ENCODE data around the gene ZP2.
"Not testable (repeated sequence)": the region's sequence is repeated elsewhere in the genome, so short reads cannot be mapped to it uniquely, and the experiment has no call there.

The ZP2 gene

GRCh38 chr16:21161211-21161610 lies 50.2 kb downstream of the ZP2 start:
- no peak for DNase-seq (ENCODE audit: extremely low read depth, low read depth)
- no peak overlapping the region for H3K4me3 ChIP-seq (replicated peaks; ENCODE audit: low read depth, low read length)
- no peak for TF ChIP-seq CTCF (IDR thresholded peaks at IDR 0.05; ENCODE audit: low read depth, low read length, missing control alignments)

DNA sequence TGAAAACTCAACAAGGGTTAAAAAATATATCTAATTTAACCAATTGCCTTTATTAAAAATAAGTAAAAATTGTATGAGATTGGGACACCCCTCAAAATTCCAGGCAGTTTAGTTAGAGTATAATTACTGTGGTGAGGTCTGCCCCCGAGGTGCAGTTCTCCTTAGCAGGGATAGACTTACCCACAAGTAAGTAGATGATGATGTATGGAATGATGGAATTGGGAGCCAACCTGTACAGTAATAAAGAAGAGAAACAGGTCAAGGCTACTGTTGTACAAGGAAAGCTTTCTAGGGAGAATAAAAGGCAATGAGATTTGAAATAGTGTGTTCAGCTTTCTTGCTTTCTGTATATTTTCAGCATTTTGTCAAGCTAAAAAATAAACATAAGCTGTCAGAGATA lies 51.1 kb downstream of the ZP2 start:
- DNase-seq (ENCODE audit: extremely low read depth, low read depth) = no peak
- TF ChIP-seq CTCF (IDR thresholded peaks at IDR 0.05; ENCODE audit: low read depth, low read length, missing control alignments) = no peak
- H3K4me3 ChIP-seq (replicated peaks; ENCODE audit: low read depth, low read length) = no peak overlapping the region

DNA sequence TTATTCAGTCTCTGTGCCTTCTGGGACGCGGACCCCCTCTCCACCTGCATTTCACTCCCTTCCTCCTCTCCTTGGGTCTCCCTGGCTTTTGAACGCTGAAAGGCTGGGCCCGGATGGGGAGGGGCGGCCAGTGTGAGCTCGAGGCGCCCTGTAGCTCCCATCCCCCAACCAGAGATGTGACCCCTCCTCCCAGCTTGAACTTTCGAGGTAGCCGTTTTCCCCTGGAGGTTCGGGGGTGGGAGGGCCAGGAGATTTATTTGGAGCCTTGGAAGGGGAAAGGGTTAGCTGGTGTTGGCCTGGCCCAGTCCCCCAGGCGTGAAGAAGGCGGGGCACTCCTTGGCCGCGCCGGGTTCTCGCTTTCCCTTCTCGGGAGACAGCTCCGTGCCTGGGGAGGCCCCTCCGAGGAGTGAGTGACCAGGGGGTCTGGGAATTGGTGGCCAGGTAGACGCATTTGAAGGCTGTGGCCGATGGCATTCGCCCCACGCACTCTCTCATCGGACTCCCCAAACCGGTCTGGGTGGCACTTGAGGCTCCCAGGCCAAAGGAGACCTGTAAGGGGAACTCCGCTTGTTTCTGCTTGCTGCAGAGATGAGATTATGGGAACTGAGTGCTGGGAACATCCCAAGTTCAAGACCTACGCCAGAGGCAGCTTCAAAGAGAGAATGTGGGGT lies 52.0 kb downstream of the ZP2 start:
- DNase-seq (ENCODE audit: extremely low read depth, low read depth) = no peak
- no peak for TF ChIP-seq CTCF (IDR thresholded peaks at IDR 0.05; ENCODE audit: low read depth, low read length, missing control alignments)
- peak overlapping the region; percentile 64 for H3K4me3 ChIP-seq (replicated peaks; ENCODE audit: low read depth, low read length)

GRCh38 chr16:21158208-21159110 lies 52.9 kb downstream of the ZP2 start, which contains the start of gene LDAF1:
TSS of gene LDAF1 (plus strand) at chr16:21158674. CDS start at chr16:21161183, 2,509 bp downstream.
- H3K4me3 ChIP-seq (replicated peaks; ENCODE audit: low read depth, low read length) = peak within 1 kb of the TSS; percentile 64
- DNase-seq (ENCODE audit: extremely low read depth, low read depth) = no peak
- no peak for TF ChIP-seq CTCF (IDR thresholded peaks at IDR 0.05; ENCODE audit: low read depth, low read length, missing control alignments)

GRCh38 chr16:21157632-21158031 lies 53.7 kb downstream of the ZP2 start:
- no peak for DNase-seq (ENCODE audit: extremely low read depth, low read depth)
- no peak overlapping the region for H3K4me3 ChIP-seq (replicated peaks; ENCODE audit: low read depth, low read length)
- TF ChIP-seq CTCF (IDR thresholded peaks at IDR 0.05; ENCODE audit: low read depth, low read length, missing control alignments) = no peak

GRCh38 chr16:21156767-21157467 lies 54.5 kb downstream of the ZP2 start:
- peak; percentile 56 for DNase-seq (ENCODE audit: extremely low read depth, low read depth)
- no peak overlapping the region for H3K4me3 ChIP-seq (replicated peaks; ENCODE audit: low read depth, low read length)
- TF ChIP-seq CTCF (IDR thresholded peaks at IDR 0.05; ENCODE audit: low read depth, low read length, missing control alignments) = peak; percentile 65

DNA sequence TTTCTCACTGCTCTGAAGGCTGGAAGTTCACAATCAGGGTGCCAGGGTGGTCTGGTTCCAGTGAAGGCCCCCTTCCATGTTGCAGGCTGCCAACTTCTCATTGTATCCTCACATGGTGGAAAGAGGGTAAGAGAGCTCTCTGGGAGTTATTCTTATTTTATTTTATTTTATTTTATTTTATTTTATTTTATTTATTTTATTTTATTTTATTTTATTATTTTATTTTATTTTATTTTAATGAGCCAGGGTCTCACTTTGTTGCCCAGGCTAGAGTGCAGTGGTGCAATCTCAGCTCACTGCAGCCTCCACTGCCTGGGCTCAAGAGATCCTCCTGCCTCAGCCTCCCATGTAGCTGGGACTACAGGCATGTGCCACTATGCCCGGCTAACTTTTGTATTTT lies 55.4 kb downstream of the ZP2 start:
- DNase-seq (ENCODE audit: extremely low read depth, low read depth); H3K4me3 ChIP-seq (replicated peaks; ENCODE audit: low read depth, low read length): not testable (repeated sequence)

DNA sequence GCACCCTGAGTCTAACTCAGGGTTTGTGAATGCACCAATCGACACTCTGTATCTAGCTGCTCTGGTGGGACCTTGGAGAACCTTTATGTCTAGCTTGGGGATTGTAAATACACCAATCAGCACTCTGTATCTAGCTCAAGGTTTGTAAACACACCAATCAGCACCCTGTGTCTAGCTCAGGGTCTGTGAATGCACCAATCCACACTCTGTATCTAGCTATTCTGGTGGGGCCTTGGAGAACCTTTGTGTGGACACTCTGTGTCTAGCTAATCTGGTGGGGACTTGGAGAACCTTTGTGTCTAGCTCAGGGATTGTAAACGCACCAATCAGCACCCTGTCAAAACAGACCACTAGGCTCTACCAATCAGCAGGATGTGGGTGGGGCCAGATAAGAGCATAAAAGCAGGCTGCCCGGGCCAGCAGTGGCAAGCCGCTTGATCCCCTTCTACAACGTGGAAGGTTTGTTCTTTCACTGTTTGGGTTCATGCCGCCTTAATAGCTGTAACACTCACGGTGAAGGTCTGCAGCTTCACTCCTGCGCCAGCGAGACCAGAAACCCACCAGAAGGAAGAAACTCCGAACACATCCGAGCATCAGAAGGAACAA lies 58.1 kb downstream of the ZP2 start:
- DNase-seq (ENCODE audit: extremely low read depth, low read depth); H3K4me3 ChIP-seq (replicated peaks; ENCODE audit: low read depth, low read length): not testable (repeated sequence)

DNA sequence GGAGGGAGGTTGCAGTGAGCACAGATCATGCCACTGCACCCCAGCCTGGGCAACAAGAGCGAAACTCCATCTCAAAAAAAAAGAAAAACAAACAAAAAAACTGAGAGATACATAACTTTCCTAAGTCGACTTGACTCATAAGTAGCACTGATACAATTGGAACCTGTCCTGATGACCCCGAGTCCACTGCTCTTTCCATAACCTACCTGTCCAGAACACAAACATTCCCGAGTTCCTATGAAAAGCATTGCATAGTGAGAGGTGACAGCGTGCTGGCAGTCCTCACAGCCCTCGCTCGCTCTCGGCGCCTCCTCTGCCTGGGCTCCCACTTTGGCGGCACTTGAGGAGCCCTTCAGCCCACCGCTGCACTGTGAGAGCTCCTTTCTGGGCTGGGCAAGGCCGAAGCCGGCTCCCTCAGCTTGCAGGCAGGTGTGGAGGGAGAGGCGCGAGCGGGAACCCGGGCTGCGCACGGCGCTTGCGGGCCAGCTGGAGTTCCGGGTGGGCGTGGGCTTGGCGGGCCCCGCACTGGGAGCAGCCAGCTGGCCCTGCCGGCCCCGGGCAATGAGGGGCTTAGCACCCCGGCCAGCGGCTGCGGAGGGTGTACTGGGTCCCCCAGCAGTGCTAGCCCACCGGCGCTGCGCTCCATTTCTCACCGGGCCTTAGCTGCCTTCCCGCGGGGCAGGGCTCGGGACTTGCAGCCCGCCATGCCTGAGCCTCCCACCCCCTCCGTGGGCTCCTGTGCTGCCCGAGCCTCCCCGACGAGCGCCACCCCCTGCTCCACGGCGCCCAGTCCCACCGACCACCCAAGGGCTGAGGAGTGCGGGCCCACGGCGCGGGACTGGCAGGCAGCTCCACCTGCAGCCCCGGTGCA lies 59.0 kb downstream of the ZP2 start:
- not testable (repeated sequence) for DNase-seq (ENCODE audit: extremely low read depth, low read depth)

More for the DNA sequence above, 59.0 kb downstream of the ZP2 start:
- H3K4me3 ChIP-seq (replicated peaks; ENCODE audit: low read depth, low read length) = not testable (repeated sequence)
